Endothelial cell of umbilical vein (primary cell): Measurements from ENCODE around the gene TMEM87B. TPM values are rescaled to one million over a fixed set of nuclear protein-coding genes. Genes with fewer than 3 reads are reported as not detected.
"Not testable (repeated sequence)": the region's sequence is repeated elsewhere in the genome, so short reads cannot be mapped to it uniquely, and the experiment has no call there.

ENCODE experiments used
- BruUV-seq: library from RNA; stranded (reverse); fragments of 400-500 nt; replicated peaks from 2 replicates; lab custom pipeline; 2021; lab: Mats Ljungman, UMichigan
- CTCF ChIA-PET: fragments of 300-600, 350-600 bp; sonication (Branson Sonifier 250); formaldehyde crosslinking; loops from one replicate; lab custom pipeline; 2021; ENCODE audit warnings: antibody characterized with exemption, inconsistent platforms; lab: Charles Lee
- POLR2A ChIA-PET: fragments of 300-600, 350-600 bp; sonication (Branson Sonifier 250); formaldehyde crosslinking; loops from one replicate; lab custom pipeline; 2021; ENCODE audit warnings: antibody characterized with exemption, inconsistent platforms; lab: Charles Lee
- DNase-seq: peaks from one replicate; pipeline ENCODE4 v3.0.0-alpha.2; 2011; ENCODE audit warnings: low read depth, low spot score
- FAIRE-seq: peaks from 2 replicates; lab custom pipeline; 2011; peaks lifted over from hg19 to GRCh38; lab: Jason Lieb, UNC
- H2AFZ ChIP-seq: 2 replicates; pipeline ENCODE4 v1.6.0; 2012; ENCODE audit warnings: low read depth, low read length, control low read depth, inconsistent platforms
- H3K27ac ChIP-seq: 2 replicates; pipeline ENCODE4 v1.5.1; 2011; ENCODE audit warnings: low read depth, mild to moderate bottlenecking, control low read depth, low read length, moderate library complexity; ENCODE audit not compliant: insufficient read depth
- H3K27me3 ChIP-seq, 2 experiments: 2 replicates each; pipeline versions ENCODE4 v1.6.0 to v1.6.1; 2011; ENCODE audit warnings: low read length in 2 of 2, mixed read lengths in 1 of 2; ENCODE audit not compliant: control insufficient read depth in 2 of 2, insufficient read depth in 2 of 2
- H3K36me3 ChIP-seq, 2 experiments: 2 replicates in 1 of 2; 3 replicates in 1 of 2; pipeline ENCODE4 v1.5.1; 2011; ENCODE audit warnings: low read length in 2 of 2, mild to moderate bottlenecking in 1 of 2, moderate library complexity in 1 of 2; ENCODE audit not compliant: control insufficient read depth in 2 of 2, insufficient read depth in 2 of 2; ENCODE audit errors: extremely low read depth in 1 of 2
- H3K4me1 ChIP-seq: 3 replicates; pipeline ENCODE4 v1.5.1; 2011; ENCODE audit warnings: mild to moderate bottlenecking, low read length; ENCODE audit not compliant: control insufficient read depth, insufficient read depth; ENCODE audit errors: extremely low read depth
- H3K4me2 ChIP-seq: 2 replicates; pipeline ENCODE4 v1.6.1; 2011; ENCODE audit warnings: low read length, control low read depth, mixed read lengths; ENCODE audit not compliant: insufficient read depth
- H3K4me3 ChIP-seq, 3 experiments: fragments of 200-600 bp in 1 of 3; sonication (generic), shearing (Covaris generic) in 1 of 3; replicated peaks in 1 of 3; 2 replicates each; pipeline ENCODE4 v1.5.1; 2011 to 2016; ENCODE audit warnings: control low read depth in 3 of 3, low read length in 3 of 3, mild to moderate bottlenecking in 2 of 3, inconsistent platforms in 1 of 3, low read depth in 1 of 3, moderate library complexity in 1 of 3; ENCODE audit not compliant: insufficient read depth in 1 of 3
- H3K79me2 ChIP-seq: 2 replicates; pipeline ENCODE4 v1.6.0; 2012; ENCODE audit warnings: low read length, inconsistent platforms; ENCODE audit not compliant: control insufficient read depth, insufficient read depth
- H3K9ac ChIP-seq: replicated peaks from 2 replicates; pipeline ENCODE3; 2011; ENCODE audit warnings: low read length, control low read depth; ENCODE audit not compliant: insufficient read depth; ENCODE audit errors: extremely low read depth
- H3K9me1 ChIP-seq: replicated peaks from 3 replicates; pipeline ENCODE4 v1.6.0; 2011; ENCODE audit warnings: mild to moderate bottlenecking, low read length; ENCODE audit not compliant: control insufficient read depth, insufficient read depth; ENCODE audit errors: extremely low read depth
- H3K9me3 ChIP-seq: replicated peaks from 2 replicates; pipeline ENCODE4 v1.5.1; 2012; ENCODE audit warnings: low read length, inconsistent platforms; ENCODE audit not compliant: control insufficient read depth, insufficient read depth
- H4K20me1 ChIP-seq: replicated peaks from 2 replicates; pipeline ENCODE3; 2011; ENCODE audit warnings: mild to moderate bottlenecking, low read length; ENCODE audit not compliant: control insufficient read depth, insufficient read depth; ENCODE audit errors: extremely low read depth
- EZH2 ChIP-seq: IDR thresholded peaks from 2 replicates; pipeline ENCODE4 v1.6.1; 2012; ENCODE audit warnings: borderline replicate concordance, low read depth, mild to moderate bottlenecking, moderate library complexity, low read length, inconsistent platforms; ENCODE audit not compliant: severe bottlenecking
- FOS ChIP-seq: IDR thresholded peaks from 2 replicates; pipeline ENCODE4 v1.6.1; 2011; ENCODE audit warnings: mild to moderate bottlenecking, low read length, moderate library complexity, borderline replicate concordance; ENCODE audit not compliant: insufficient read depth
- GATA2 ChIP-seq: IDR thresholded peaks from 2 replicates; pipeline ENCODE4 v1.7.0; 2011; ENCODE audit warnings: low read depth, mild to moderate bottlenecking, moderate library complexity, mixed read lengths, low read length; ENCODE audit not compliant: insufficient read length, insufficient read depth
- JUN ChIP-seq: IDR thresholded peaks from 2 replicates; pipeline ENCODE4 v1.6.1; 2011; ENCODE audit warnings: borderline replicate concordance, low read depth; ENCODE audit not compliant: insufficient read length, insufficient read depth
- MYC ChIP-seq: IDR thresholded peaks from one replicate; pipeline ENCODE4 v1.6.1; 2011; ENCODE audit warnings: mild to moderate bottlenecking, low read depth, low read length
- POLR2AphosphoS5 ChIP-seq: IDR thresholded peaks from 2 replicates; pipeline ENCODE4 v1.6.1; 2012; ENCODE audit warnings: low read depth, mild to moderate bottlenecking, control low read depth, low read length, moderate library complexity; ENCODE audit not compliant: insufficient read depth
- dilution Hi-C: fragments of 300-500 bp; cut with MboI; formaldehyde crosslinking; loops from one replicate; pipeline ENCODE4 v1.15.0; 2019; ENCODE audit warnings: low sequenced_read_pairs; ENCODE audit not compliant: extremely low pct_ligation_motif_present
- intact Hi-C: fragments of 100-400 bp; cut with micrococcal nuclease; formaldehyde crosslinking; loops from one replicate; pipeline ENCODE4 v1.10.0; 2022
- polyA plus RNA-seq, 4 experiments: library from polyadenylated mRNA; depleted of rRNA in 3 of 4; stranded (reverse) in 3 of 4; unstranded in 1 of 4; fragments of >200 nt; gene quantifications; 2 replicates each; pipeline versions ENCODE4 v1.2.1 to v1.2.3, GENCODE V29; 2011 to 2012; ENCODE audit warnings: missing spikeins in 1 of 4
- total RNA-seq: library from RNA; stranded (reverse); gene quantifications from 2 replicates; pipeline ENCODE4 v1.2.3, GENCODE V29; 2021

TMEM87B gene
- total and polyA plus RNA-seq, 2 donors (not counting 3 experiments of a cell fraction or from before 2014, with no cell fraction given): 17.6 to 21.5 TPM

- dilution Hi-C loops (no loop called here), intact Hi-C loops (no loop called here)
- Histone ChIP-seq H3K27ac (peak overlapping the region; percentile 4), H3K27me3 (no peaks in the 10 kb centered on the region), H3K9me3 (no peaks in the 10 kb centered on the region), H2AFZ (no peak overlapping the region), H3K79me2 (peaks cover 13% of the 10 kb centered on the region), H3K4me2 (peak overlapping the region; percentile 51), H3K9ac (no peak overlapping the region), H3K36me3 (peaks cover 11 to 14% of the 10 kb centered on the region in 2 experiments), H3K4me1 (peaks cover 36% of the 10 kb centered on the region), H3K4me3 (no peak overlapping the region), H4K20me1 (no peaks in the 10 kb centered on the region), H3K9me1 (no peaks in the 10 kb centered on the region)
- ChIA-PET POLR2A (no interaction called here), CTCF (no interaction called here)
- peak; percentile 78 for TF ChIP-seq FOS
- TF ChIP-seq POLR2AphosphoS5: no peak
- TF ChIP-seq MYC: no peak
- peak; percentile 61 for TF ChIP-seq JUN
- no peak for TF ChIP-seq EZH2
- TF ChIP-seq GATA2: no peak
- FAIRE-seq (peak; percentile 89), DNase-seq (peak; percentile 35)
- no TSS peak for BruUV-seq
Measured at GRCh38 chr2:112065966-112066365, 10.9 kb downstream of the TMEM87B start.

DNA sequence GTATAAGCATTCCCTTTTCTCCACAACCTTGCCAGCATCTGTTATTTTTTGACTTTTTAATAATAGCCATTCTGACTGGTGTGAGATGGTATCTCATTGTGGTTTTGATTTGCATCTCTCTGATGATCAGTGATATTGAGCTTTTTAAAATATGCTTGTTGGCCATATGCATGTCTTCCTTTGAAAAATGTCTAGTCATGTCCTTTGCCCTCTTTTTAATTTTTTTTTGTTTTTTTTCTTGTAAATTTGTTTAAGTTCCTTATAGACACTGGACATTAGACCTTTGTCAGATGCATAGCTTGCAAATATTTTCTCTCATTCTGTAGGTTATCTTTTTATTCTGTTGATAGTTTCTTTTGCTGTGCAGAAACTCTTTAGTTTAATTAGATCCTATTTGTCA, 14.7 kb downstream of the TMEM87B start:
- CTCF ChIA-PET, dilution Hi-C loops: not testable (repeated sequence)

More for the DNA sequence above, 14.7 kb downstream of the TMEM87B start:
- H4K20me1 ChIP-seq, H3K9me1 ChIP-seq, H3K4me2 ChIP-seq, DNase-seq, H3K9ac ChIP-seq, FAIRE-seq, H3K36me3 ChIP-seq, H2AFZ ChIP-seq, H3K27ac ChIP-seq, H3K9me3 ChIP-seq, intact Hi-C loops, H3K27me3 ChIP-seq, BruUV-seq, H3K4me3 ChIP-seq: not testable (repeated sequence)
- POLR2A ChIA-PET: interaction anchor here (0.6 to 0.7 kb wide), 2 partner anchors 15 to 226 kb away, joined by 3 to 6 read pairs; partner anchors contain the start of gene TMEM87B
- Histone ChIP-seq H3K4me1 (peaks cover 32% of the 10 kb centered on the region), H3K79me2 (peaks cover 31% of the 10 kb centered on the region)
